NCI-H1048 (cell line): ENCODE data around the gene CYP3A5.
"Not testable (repeated sequence)": the region's sequence is repeated elsewhere in the genome, so short reads cannot be mapped to it uniquely, and the experiment has no call there.

ENCODE experiments used
- DNase-seq: peaks from one replicate; lab custom pipeline; 2025; lab: John Stamatoyannopoulos, UW

Gene CYP3A5

DNA sequence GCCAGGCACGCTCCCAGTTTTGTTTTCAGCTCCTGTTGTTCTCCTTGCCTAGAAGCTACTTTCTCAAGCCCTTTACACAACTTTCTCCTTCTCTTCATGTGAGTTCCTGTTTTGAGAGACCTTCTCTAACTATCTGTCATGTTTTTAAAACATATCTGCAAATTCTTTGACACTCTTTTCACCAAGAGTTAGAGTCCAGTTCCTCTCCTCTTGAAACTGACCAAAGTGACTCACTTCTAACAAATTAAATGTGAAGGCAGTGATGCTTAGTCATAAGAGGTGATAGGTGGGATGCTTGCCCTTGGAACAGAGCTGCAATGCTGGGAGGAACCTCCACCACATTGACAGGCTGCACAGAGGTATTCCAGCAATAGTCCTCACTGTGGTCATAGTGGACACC is 37.8 kb downstream of the CYP3A5 start:
- DNase-seq = no peak

GRCh38 chr7:99639267-99639666 is 40.5 kb downstream of the CYP3A5 start:
- DNase-seq = no peak

DNA sequence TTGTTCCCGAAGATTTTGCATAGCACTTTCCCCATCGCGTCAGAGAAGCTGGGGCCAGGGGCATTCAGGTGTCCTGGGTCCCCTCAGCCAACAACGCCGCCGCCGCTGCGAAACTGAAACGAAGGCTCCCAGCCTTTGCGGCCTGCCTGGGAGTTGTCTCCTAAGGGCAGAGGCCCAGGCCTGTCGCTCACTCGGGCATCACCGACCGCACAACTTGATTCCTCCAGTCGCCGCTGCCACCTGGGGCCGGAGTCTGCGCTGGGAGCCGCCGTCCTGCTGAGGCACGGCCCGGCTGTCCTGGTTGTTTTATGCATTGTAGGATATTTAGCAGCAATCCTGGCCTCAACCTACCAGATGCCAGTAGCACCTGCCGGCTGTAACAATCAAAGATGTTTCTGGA is 41.1 kb downstream of the CYP3A5 start:
- no peak for DNase-seq

GRCh38 chr7:99637414-99637813 is 42.4 kb downstream of the CYP3A5 start:
- not testable (repeated sequence) for DNase-seq

DNA sequence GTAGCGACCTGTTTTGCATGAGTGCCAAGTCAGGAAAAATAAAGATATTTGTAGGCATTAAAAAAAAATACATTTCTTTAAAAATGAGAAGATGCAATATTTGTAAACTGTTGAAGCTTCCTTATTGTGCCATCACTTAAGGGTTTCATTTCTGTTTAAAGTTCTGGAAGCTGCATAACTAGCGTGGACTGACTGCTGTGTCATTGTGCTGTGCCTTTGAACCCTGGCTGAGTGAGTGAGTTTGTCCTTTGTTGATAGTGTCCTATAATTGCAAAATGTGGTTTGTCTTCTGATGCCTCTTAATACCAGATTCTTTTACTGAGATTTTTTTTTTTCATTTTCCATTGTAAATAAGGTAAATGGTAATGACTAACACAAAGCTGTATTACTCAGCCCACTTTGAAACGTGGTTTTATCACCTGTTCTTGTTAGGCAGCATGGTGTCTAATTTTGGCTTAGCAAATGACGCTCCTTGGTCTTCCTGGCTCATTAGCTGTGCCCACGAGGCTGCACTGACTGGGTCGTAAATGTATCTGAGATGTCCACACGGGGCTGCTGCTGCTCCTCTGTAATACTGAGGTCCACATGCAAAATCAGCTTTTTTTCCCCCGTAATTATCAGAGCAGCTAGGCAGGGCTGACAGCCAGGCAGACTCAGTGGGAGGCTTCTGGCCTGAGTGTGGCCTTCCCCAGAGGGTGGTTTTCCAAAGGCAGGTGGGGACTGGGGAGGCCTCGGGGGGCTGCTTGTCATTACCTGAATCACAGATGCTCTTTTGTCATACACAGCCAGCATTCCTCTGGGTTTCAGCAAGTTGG is 48.3 kb downstream of the CYP3A5 start:
- no peak for DNase-seq

DNA sequence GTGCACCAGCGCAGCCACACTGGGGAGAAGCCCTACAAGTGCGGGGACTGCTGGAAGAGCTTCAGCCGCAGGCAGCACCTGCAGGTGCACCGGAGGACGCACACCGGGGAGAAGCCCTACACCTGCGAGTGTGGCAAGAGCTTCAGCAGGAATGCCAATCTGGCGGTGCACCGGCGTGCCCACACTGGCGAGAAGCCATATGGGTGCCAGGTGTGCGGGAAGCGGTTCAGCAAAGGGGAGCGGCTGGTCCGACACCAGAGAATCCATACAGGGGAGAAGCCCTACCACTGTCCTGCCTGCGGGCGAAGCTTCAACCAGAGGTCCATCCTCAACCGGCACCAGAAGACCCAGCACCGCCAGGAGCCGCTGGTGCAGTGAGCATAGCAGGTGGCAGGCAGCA is 50.2 kb downstream of the CYP3A5 start:
- DNase-seq = no peak

DNA sequence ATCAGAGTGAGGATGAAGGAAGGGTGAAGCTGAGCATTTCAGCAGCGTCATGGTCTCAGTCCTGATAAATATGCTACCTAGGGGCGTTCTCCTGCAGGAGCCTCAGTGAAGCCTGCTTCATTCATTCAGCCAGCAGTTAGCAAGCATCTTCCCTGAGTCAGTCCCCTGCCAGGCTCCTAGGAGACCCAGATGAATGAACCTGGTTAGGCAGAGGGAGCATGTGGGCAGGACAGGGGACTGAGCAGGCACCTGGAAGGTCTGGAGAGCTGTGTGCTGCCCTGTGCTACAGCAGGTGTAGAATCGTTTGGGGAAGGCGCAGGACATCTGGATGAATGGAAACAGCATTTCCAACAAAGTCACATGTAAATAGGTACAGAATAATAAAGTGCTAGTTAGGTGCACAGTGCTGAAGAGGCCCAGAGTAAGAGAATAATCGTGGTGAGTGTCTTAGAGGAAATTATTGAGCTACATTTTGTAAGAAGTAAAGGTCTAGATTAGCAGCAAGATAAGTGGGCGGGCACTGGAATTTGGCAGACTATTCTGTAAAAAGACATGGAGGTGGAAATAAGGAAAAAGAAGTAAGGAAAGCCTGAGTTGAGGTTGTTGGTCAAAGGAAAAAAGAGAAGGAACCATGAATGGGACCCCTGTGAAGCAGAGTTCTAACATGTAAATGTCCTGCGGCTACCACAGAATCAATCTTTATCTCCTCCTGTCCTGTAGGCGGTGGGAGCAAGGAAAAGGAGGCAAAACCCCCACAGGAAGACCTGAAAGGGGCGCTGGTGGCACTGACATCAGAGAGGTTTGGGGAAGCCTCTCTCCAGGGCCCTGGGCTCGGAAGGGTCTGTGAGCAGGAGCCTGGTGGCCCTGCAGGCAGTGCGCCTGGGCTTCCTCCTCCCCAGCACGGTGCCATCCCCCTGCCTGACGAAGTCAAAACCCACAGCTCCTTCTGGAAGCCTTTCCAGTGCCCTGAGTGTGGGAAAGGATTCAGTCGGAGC is 51.0 kb downstream of the CYP3A5 start:
- no peak for DNase-seq

DNA sequence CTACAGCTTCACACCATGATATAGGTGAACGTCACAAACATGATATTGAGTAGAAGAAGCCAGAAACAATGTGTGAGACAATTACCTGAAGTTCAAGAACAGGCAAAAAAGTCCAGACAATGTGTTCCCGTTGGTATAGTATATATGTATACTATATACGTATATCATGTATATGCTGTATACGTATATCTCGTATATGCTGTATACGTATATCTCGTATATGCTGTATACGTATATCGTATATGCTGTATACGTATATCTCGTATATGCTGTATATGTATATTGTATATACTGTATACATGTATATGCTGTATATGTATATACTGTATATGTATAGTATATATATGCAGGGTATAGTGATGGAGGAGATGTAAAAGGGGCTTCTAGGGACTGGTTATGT is 52.3 kb downstream of the CYP3A5 start:
- no peak for DNase-seq

- DNase-seq = no peak
Measured at GRCh38 chr7:99626661-99627060, 53.1 kb downstream of the CYP3A5 start.

DNA sequence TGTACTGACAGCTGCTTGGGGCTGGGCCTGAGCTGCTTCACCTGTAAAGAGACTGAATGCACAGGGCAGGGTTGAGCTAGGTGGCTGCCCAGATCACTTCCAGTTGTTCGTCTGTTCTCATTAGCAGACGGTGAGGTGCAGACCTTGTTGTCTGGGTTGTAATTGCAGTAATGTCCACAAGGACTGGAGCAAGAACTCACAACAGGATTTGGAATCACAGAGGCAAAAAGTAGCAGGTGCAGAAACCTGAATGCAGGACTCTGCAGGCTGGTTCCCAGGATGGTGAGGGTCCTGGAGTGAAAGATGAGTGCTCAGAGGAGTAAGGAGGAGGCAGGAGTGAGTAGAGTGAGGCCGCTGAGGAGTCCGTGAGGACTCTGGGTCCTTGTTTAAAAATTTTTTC is 53.8 kb downstream of the CYP3A5 start:
- DNase-seq = no peak

DNA sequence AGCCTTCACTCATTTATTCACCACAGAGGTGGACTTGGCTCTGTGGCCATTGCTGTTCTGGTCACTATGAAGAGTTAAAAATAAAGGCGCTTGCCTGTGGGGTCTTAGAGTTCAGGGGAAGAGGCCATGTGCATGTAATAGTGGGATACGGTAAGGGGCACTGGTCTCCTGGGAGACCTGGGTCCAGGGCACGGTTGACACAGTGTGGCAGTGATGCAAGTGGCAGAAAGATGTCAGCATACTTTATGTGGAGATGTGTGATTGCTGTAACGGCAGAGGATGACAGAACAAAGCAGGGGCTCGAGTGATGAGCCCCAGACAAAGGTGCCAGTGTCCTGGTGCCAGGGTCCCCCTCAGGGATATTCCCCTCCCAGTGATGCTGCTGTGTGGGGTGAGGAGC is 54.5 kb downstream of the CYP3A5 start:
- DNase-seq = no peak

DNA sequence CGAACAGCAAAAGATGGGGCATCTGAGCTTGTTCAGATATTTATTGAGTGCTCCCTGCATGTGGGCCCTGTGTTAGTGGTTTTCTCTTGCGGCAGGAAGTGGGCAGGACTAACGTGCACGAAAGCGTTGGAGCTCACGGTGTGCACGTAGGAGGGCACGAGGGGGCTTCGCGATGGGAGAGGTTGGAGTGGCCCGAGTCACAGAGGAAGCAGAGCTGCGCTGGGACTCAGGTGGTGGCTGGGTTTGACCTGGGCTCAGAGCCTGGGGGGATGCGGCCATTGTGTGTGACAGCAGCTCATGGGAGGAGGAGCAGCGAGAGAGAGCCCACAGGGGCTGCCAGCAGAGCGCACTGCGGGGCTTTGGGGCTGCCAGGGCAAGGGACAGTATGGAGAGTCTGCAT is 55.3 kb downstream of the CYP3A5 start:
- DNase-seq = no peak

DNA sequence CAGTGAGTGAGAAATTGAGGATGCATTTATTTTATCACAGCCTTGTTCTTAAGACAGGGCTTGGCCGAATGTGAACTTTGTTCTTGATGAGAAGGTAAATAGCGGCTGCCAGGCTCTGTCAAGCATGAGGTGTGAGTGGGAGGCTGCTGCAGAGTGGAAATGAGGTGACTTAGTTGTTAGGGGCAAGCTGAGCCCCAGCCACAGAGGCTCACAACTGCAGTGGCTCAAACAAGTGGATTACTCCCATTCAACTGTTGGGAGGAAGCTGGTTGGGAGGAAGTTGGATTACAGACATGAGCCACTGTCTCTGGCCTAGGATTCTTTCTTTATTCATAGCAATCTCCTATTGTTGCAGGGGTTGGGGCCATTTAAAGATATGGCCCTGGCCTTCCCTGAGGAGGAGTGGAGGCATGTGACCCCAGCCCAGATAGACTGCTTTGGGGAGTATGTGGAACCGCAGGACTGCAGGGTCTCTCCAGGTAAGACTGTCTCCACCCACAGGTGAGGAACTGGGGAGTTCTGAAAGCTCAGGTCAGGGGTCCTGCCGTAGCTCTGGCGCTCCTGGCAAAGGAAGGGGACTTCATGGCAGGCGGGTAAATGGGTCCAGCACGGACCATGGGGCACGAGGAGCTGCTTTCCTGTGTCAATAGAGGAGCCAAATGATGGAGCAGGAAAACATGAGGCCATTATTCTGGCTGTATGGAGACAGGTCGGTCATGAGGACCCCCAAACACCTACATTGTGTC is 55.9 kb downstream of the CYP3A5 start:
- no peak for DNase-seq

DNA sequence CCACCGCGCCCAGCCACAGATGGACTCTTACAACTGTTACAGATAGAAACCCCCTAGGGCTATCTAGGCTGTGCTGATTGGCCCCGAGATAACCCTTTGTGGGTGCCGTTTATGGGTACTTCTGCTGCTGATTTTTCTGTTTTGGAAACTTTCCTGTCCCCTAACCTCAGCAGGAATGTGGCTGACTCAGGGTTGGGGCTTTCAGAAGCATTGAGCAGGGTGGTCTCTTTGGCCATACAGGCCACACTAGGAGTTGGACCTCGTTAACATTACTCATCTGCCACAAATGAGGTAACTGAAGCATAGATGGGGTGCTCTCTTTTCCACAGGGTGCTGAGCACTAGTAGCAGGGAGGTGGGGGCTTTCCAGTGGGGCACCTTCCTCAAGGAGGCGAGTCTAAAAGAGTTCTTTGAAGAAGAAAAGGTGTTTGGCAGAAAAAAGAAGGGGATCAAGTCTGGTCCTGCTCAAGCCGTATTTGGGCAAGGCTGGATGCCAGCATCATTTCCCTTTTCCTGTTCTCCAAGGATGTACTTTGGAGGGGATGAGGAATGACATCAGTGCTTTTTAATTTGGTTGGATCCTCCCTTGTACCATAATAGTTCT is 56.6 kb downstream of the CYP3A5 start:
- DNase-seq = no peak

DNA sequence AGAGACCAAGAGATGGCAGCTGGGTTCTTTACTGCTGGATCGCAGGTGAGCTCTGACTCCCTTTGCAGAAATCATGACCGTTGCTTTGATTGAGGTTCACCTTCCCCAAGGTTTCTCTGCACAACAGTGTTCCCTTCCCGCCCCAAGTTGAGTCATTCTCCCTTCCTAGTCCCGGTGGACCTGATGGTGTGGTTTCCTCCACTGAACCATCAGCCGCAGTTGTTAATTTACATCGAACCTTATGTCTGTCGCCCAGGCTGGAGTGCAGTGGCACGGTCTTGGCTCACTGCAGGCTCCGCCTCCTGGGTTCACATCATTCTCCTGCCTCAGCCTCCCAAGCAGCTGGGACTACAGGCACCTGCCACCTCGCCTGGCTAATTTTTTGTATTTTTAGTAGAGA is 57.2 kb downstream of the CYP3A5 start:
- DNase-seq = no peak

- no peak for DNase-seq
Measured at GRCh38 chr7:99621271-99621670, 58.5 kb downstream of the CYP3A5 start.

DNA sequence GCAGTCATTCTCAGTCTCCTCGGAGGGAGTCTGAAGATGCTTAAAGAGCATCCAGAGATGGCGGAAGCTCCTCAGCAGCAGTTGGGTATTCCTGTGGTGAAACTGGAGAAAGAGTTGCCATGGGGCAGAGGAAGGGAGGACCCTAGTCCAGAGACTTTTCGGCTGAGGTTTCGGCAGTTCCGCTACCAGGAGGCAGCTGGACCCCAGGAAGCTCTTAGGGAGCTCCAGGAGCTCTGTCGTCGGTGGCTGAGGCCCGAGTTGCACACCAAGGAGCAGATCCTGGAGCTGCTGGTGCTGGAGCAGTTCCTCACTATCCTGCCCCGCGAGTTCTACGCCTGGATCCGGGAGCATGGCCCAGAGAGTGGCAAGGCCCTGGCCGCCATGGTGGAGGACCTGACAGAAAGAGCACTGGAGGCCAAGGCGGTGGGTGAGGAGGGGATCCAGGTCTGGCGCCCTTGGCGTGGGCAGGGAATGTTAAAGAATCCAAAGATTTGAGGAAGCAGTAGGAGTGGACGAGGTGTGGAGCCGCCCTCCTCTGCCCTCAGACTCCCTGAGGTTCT is 60.1 kb downstream of the CYP3A5 start:
- no peak for DNase-seq

DNA sequence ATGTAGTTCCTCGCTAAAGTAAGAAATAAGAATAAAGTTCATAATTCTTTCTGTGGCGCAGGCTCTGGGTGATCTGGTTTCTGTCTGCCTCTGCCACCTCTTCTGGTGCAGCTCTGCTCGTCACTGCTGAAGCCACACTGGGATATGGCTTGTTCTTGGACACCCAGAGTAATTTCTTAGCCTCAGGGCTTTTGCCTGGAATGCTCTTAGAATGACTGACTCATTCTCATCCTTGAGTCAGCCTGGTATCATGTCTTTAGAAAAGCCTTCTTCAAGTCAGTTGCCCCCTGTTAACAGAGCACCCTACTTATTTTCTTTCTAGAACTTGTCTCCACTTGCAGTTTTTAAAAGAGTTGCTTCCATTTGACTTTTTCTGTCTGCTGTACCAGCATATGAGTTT is 61.1 kb downstream of the CYP3A5 start:
- no peak for DNase-seq

- DNase-seq = no peak
Measured at GRCh38 chr7:99617192-99617781, 62.5 kb downstream of the CYP3A5 start.

GRCh38 chr7:99616359-99617191 is 63.2 kb downstream of the CYP3A5 start, which contains the start of gene ZSCAN25:
TSS of gene ZSCAN25 (plus strand) at chr7:99616946. CDS start at chr7:99619607, 2,661 bp downstream.
- DNase-seq = peak; percentile 84
